GM10248 (cell line): ENCODE data around the gene NR1D2.

Experiments used
- CTCF ChIA-PET: fragments of 300-600 bp; sonication (Branson Sonifier 250); formaldehyde crosslinking; extraction: SDS; loops from one replicate; lab custom pipeline; 2021; ENCODE audit warnings: antibody characterized with exemption; lab: Yijun Ruan, JAX
- POLR2A ChIA-PET: fragments of 350-650 bp; sonication (Branson Sonifier 250); formaldehyde crosslinking; extraction: SDS; loops from one replicate; lab custom pipeline; 2020; ENCODE audit warnings: antibody characterized with exemption; lab: Yijun Ruan, JAX
- DNase-seq: peaks from one replicate; pipeline ENCODE4 v3.0.0; 2012; ENCODE audit errors: extremely low spot score
- TF ChIP-seq, protein P1 (sequence below): IDR thresholded peaks from 2 replicates; pipeline ENCODE4 v1.5.1; 2012; ENCODE audit warnings: mild to moderate bottlenecking, low read depth; ENCODE audit errors: extremely low read depth, missing control alignments, control extremely low read depth

The NR1D2 gene

DNA sequence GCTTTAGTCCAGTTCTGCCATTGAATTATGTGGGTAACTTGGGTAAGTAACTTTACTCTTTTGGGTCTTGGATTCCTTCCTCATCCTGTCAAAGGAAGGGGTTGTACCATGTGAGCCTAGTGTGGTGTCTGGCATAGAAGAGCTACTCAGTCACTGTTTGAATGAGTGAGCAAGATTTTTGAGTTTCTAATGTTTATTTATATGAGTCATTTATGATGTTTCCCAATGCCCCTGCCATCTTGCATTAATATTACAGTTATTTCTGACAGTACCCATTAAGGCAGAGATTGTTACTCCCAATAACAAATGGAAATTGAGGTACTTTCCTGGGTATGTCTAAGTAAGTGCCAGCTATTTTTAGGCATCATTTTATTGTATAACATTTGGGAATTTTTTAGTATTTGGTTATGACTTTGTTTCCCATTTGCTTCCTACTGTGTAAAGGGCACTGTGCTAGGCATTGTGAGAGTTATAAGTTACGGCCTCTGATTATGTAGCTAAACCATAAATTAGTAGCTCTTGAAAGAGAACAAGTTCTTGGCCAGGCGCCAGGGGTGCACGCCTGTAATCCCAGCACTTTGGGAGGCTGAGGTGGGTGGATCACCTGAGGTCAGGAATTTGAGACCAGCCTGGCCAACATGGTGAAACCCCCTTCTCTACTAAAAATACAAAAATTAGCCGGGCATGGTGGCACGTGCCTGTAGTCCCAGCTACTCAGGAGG is 23.5 kb downstream of the NR1D2 start:
- no peak for DNase-seq
- TF ChIP-seq, protein P1, sequence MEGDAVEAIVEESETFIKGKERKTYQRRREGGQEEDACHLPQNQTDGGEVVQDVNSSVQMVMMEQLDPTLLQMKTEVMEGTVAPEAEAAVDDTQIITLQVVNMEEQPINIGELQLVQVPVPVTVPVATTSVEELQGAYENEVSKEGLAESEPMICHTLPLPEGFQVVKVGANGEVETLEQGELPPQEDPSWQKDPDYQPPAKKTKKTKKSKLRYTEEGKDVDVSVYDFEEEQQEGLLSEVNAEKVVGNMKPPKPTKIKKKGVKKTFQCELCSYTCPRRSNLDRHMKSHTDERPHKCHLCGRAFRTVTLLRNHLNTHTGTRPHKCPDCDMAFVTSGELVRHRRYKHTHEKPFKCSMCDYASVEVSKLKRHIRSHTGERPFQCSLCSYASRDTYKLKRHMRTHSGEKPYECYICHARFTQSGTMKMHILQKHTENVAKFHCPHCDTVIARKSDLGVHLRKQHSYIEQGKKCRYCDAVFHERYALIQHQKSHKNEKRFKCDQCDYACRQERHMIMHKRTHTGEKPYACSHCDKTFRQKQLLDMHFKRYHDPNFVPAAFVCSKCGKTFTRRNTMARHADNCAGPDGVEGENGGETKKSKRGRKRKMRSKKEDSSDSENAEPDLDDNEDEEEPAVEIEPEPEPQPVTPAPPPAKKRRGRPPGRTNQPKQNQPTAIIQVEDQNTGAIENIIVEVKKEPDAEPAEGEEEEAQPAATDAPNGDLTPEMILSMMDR: no peak
- CTCF ChIA-PET: interaction anchor here (0.9 to 4.9 kb wide), 6 partner anchors 10 to 25 kb away, joined by 3 to 22 read pairs (median 4); no protein-coding TSS in a partner anchor
- POLR2A ChIA-PET: interaction anchor here (0.6 kb wide), 1 partner anchor 50 kb away, joined by 3 read pairs; no protein-coding TSS in a partner anchor

DNA sequence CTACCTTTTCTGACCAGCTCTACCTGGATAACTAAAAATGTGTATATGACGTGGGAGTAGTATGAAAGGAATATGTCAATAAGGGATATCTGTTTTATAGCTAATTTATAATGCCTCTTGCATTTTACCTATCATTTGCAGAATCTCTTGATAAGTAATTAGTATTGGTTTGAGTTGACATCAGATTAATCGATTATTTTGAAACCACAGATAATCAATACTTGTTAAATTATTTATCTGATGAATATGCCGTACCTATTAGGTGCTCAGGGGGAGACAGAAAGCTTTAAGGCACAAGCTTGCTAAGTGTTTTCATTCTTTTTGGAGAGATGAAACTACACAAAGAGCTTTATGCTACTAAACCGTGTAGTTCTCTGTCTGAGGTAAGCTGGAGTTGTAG is 24.3 kb downstream of the NR1D2 start:
- POLR2A ChIA-PET: no interaction called here
- DNase-seq: no peak
- CTCF ChIA-PET: interaction anchor here (1.6 to 4.9 kb wide), 3 partner anchors 11 to 21 kb away, joined by 4 to 22 read pairs (median 5); no protein-coding TSS in a partner anchor
- TF ChIP-seq, protein P1: no peak

DNA sequence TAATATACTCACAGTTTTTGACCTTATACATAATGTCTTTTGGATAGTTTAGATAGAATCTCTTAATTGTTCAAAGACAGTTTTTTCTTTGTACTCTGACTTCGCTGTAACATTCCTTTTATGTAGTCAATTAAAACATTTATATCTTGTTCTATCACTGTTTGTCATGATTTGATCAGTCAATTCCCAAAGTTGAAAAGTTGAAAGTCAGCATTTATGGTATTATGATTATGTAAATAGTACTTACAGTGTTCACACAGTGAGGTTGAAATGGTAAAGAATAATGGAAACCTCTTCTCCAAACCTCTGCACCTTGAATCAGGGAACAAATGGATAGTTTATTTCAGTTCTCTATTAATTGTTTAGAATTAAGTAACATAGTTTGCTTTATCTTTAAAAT is 26.6 kb downstream of the NR1D2 start:
- CTCF ChIA-PET: interaction anchor here (1.3 to 4.9 kb wide), 4 partner anchors 9 to 214 kb away, joined by 3 to 22 read pairs (median 6); no protein-coding TSS in a partner anchor
- TF ChIP-seq, protein P1: no peak
- POLR2A ChIA-PET: no interaction called here
- no peak for DNase-seq

DNA sequence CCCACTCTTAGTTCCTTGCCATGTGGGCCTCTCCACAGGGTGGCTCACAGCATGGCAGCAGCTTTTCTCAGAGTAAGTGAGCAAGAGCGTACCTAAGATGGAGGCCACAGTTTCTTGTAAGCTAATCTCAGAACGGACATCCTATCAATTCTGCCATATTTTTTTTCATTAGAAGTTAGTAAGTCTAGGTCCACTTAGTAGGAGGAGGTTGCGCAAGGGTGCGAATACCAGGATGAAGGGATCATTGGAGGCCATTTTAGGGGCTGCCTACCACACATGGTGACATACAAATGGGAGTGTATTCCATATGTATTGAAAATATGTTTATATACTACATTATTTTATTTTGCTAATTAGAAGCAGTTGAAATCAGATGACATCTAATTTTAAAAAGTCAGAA is 31.5 kb downstream of the NR1D2 start:
- no peak for DNase-seq
- POLR2A ChIA-PET: no interaction called here
- CTCF ChIA-PET: interaction anchor here (1.0 to 1.2 kb wide), 2 partner anchors 18 to 26 kb away, joined by 3 to 4 read pairs; no protein-coding TSS in a partner anchor
- TF ChIP-seq, protein P1: no peak

DNA sequence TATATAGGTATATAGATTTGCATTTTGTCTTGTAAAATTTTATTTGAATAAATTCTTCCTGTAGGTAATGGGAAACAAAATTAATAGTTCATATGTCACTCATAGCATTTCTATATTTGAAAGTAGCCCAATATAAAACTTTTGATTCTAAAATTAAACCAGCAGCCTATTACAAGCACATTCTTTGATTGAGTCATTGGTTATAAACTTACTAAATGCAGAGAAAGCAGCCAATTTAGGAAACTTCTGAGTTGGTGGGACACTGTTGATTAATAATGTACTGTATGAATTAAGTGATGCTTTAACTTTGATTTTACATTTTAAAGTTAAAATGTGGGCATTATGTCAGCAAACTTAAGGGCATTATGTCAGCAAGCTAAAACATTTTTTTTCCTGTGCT is 34.5 kb downstream of the NR1D2 start:
- TF ChIP-seq, protein P1: no peak
- POLR2A ChIA-PET: no interaction called here
- CTCF ChIA-PET: interaction anchor here (0.9 to 3.3 kb wide), 3 partner anchors 10 to 177 kb away, joined by 3 to 22 read pairs (median 3); no protein-coding TSS in a partner anchor
- DNase-seq: no peak

DNA sequence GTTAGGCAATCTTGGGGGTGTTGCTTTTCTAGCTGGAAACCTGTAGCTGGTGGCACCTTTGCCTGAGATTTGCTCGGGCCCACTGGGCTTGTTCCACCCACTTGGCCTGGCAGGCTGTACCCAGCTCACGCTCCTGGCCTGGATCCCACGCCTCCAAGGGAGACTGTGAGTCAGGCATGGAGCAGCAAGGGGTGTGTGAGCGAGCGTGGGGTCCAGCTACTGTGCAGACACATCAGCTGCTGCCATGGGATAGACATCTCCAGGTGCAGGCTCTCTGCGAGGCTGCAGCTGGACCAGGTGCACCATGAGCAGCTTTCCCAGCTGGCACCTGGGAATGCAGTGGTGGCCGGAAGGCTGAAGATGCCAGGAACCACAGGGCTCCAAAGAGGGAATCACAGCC is 36.0 kb downstream of the NR1D2 start:
- POLR2A ChIA-PET: interaction anchor here (0.7 kb wide), 1 partner anchor 63 kb away, joined by 3 read pairs; no protein-coding TSS in a partner anchor
- DNase-seq: no peak
- CTCF ChIA-PET: interaction anchor here (1.0 to 4.1 kb wide), 5 partner anchors 12 to 30 kb away, joined by 3 to 22 read pairs (median 5); no protein-coding TSS in a partner anchor
- TF ChIP-seq, protein P1: no peak
